ENCODE results near the gene ITGB7. TPM values are rescaled to one million over a fixed set of nuclear protein-coding genes. Genes with fewer than 3 reads are reported as not detected.

ITGB7 gene
- total RNA-seq, 2 experiments from 2014 or later: 166 to 180 TPM

- Mint-ChIP-seq H3K36me3 (ENCODE audit: low read depth) (peaks cover 18% of the 10 kb centered on the region), H3K27me3 (no peaks in the 10 kb centered on the region), H3K27ac (no peak overlapping the region), H3K4me3 (no peak overlapping the region), H3K4me1 (ENCODE audit: low read depth) (no peaks in the 10 kb centered on the region), H3K9me3 (no peaks in the 10 kb centered on the region)
- Histone ChIP-seq H3K27me3 (ENCODE audit: control insufficient read depth in 1 of 2, insufficient read depth in 2 of 2, low read length in 2 of 2) (no peaks in the 10 kb centered on the region), H3K27ac (ENCODE audit: low read depth in 1 of 2, low read length in 2 of 2) (no peak overlapping the region), H3K9me3 (ENCODE audit: control insufficient read depth in 1 of 2, insufficient read depth in 1 of 2, low read length in 2 of 2) (no peaks in the 10 kb centered on the region), H3K4me1 (ENCODE audit: insufficient read depth, low read length) (peaks cover 2% of the 10 kb centered on the region), H3K36me3 (ENCODE audit: insufficient read depth, low read length) (peaks cover 7% of the 10 kb centered on the region), H3K4me3 (ENCODE audit: low read length) (no peak overlapping the region)
- DNase-seq (no peak), ATAC-seq (ENCODE audit: poor library complexity) (no peak)
- TF ChIP-seq CTCF (IDR thresholded peaks at IDR 0.05): no peak
- intact Hi-C loops (cut with DNase I, micrococcal nuclease): no loop called here
- POLR2A ChIA-PET: no interaction called here
- CTCF ChIA-PET: no interaction called here
These were observed 34.7 kb downstream of the ITGB7 start for GRCh38 chr12:53172352-53172751.

GRCh38 chr12:53171725-53172329 lies 35.2 kb downstream of the ITGB7 start:
- H3K4me3 ChIP-seq (ENCODE audit: low read length): no peak overlapping the region
- no peak for TF ChIP-seq CTCF (IDR thresholded peaks at IDR 0.05)
- H3K9me3 Mint-ChIP-seq: no peaks in the 10 kb centered on the region
- H3K27me3 ChIP-seq (ENCODE audit: control insufficient read depth in 1 of 2, insufficient read depth in 2 of 2, low read length in 2 of 2): no peaks in the 10 kb centered on the region
- H3K27ac Mint-ChIP-seq: no peak overlapping the region
- CTCF ChIA-PET: no interaction called here
- peaks cover 24% of the 10 kb centered on the region for H3K36me3 Mint-ChIP-seq (ENCODE audit: low read depth)
- no peaks in the 10 kb centered on the region for H3K9me3 ChIP-seq (ENCODE audit: control insufficient read depth in 1 of 2, insufficient read depth in 1 of 2, low read length in 2 of 2)
- H3K4me1 Mint-ChIP-seq (ENCODE audit: low read depth): no peaks in the 10 kb centered on the region
- no peaks in the 10 kb centered on the region for H3K27me3 Mint-ChIP-seq
- H3K27ac ChIP-seq (ENCODE audit: low read depth in 1 of 2, low read length in 2 of 2): no peak overlapping the region
- intact Hi-C loops (cut with DNase I, micrococcal nuclease): no loop called here
- peaks cover 7% of the 10 kb centered on the region for H3K36me3 ChIP-seq (ENCODE audit: insufficient read depth, low read length)
- DNase-seq (no peak), ATAC-seq (ENCODE audit: poor library complexity) (no peak)
- no peak overlapping the region for H3K4me3 Mint-ChIP-seq
- POLR2A ChIA-PET: no interaction called here
- H3K4me1 ChIP-seq (ENCODE audit: insufficient read depth, low read length): peaks cover 2% of the 10 kb centered on the region

GRCh38 chr12:53170876-53171724 lies 36.0 kb downstream of the ITGB7 start:
- no peaks in the 10 kb centered on the region for H3K9me3 ChIP-seq (ENCODE audit: control insufficient read depth in 1 of 2, insufficient read depth in 1 of 2, low read length in 2 of 2)
- ATAC-seq (ENCODE audit: poor library complexity) (no peak), DNase-seq (no peak)
- peaks cover 31% of the 10 kb centered on the region for H3K36me3 Mint-ChIP-seq (ENCODE audit: low read depth)
- H3K4me1 ChIP-seq (ENCODE audit: insufficient read depth, low read length): peaks cover 2% of the 10 kb centered on the region
- TF ChIP-seq CTCF (IDR thresholded peaks at IDR 0.05): no peak
- H3K27me3 ChIP-seq (ENCODE audit: control insufficient read depth in 1 of 2, insufficient read depth in 2 of 2, low read length in 2 of 2): no peaks in the 10 kb centered on the region
- no peaks in the 10 kb centered on the region for H3K4me1 Mint-ChIP-seq (ENCODE audit: low read depth)
- H3K27ac Mint-ChIP-seq: no peak overlapping the region
- no peaks in the 10 kb centered on the region for H3K27me3 Mint-ChIP-seq
- ChIA-PET CTCF (no interaction called here), POLR2A (no interaction called here)
- no peaks in the 10 kb centered on the region for H3K9me3 Mint-ChIP-seq
- H3K36me3 ChIP-seq (ENCODE audit: insufficient read depth, low read length): peaks cover 7% of the 10 kb centered on the region
- no peak overlapping the region for H3K4me3 Mint-ChIP-seq
- intact Hi-C loops (cut with DNase I, micrococcal nuclease): no loop called here
- no peak overlapping the region for H3K27ac ChIP-seq (ENCODE audit: low read depth in 1 of 2, low read length in 2 of 2)
- H3K4me3 ChIP-seq (ENCODE audit: low read length): no peak overlapping the region

Data from CD4-positive, alpha-beta T cell (primary cell).